Activated naive CD4-positive, alpha-beta T cell (primary cell): ENCODE data around the gene CCDC93.

Experiments used
- DNase-seq, 4 experiments: peaks; one replicate each; lab custom pipeline; 2025; lab: John Stamatoyannopoulos, UW

The CCDC93 gene, protein sequence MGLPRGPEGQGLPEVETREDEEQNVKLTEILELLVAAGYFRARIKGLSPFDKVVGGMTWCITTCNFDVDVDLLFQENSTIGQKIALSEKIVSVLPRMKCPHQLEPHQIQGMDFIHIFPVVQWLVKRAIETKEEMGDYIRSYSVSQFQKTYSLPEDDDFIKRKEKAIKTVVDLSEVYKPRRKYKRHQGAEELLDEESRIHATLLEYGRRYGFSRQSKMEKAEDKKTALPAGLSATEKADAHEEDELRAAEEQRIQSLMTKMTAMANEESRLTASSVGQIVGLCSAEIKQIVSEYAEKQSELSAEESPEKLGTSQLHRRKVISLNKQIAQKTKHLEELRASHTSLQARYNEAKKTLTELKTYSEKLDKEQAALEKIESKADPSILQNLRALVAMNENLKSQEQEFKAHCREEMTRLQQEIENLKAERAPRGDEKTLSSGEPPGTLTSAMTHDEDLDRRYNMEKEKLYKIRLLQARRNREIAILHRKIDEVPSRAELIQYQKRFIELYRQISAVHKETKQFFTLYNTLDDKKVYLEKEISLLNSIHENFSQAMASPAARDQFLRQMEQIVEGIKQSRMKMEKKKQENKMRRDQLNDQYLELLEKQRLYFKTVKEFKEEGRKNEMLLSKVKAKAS

DNA sequence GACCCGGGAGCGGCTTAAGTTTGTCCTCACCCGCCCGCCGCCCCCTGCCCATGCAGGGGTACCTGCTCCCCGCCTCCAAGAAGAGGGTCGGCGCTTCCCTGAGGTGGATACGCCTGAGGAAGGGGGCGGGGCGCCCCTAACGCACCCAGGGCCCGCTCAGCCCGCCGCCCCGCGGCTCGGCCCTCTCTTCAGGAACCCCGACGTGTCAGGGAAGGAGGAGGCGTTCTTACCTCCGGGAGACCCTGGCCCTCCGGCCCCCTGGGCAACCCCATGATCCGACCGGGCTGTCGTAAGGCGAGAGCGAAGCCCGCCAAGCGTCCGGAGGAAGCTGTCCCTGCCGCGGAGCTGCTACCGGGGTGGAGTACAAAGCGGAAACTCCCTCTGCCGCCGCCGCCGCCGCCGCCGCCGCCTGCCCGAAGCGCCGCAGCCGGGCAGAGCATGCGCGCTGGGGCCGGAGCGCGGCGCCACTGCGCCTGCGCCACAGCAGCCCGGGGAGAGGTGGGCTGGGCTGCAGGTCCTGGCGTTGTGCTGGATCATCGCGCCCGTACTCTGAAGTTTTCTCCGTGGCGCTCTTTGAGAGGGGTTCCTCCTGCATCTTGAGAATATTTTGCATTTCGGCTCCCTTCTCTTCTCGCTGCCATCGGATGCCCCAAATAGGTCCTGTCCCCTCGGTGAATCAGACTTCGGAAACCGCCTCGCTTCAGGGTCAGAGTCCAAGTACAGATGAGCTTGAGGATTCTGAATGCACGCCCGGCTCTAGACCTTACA lies at the start of gene CCDC93:
TSS of gene CCDC93 (minus strand) at position 347 of the 768 bp plus-strand sequence. CDS start at position 272, 75 bp downstream.
- DNase-seq = peak; percentile 61 to 87 (median 70)

DNA sequence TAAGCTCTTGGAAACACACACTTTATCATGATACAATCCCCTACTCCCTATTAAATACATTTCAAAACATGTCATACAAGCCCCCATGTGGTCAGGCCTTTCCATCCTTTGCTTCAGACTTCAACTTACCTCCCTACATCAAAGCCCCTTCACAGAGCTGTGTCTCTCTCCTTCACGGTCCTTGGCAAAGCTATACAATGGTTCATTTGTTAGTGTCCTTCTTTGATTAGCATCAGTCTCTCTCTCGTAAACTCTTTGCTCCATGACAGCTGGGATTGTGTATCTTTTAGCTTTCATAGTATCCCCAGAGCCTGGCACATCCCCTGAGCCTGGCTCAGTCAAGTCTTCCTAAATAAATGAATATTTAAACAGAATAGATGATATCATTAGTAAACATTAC lies 48.8 kb upstream of the CCDC93 start:
- no peak for DNase-seq

DNA sequence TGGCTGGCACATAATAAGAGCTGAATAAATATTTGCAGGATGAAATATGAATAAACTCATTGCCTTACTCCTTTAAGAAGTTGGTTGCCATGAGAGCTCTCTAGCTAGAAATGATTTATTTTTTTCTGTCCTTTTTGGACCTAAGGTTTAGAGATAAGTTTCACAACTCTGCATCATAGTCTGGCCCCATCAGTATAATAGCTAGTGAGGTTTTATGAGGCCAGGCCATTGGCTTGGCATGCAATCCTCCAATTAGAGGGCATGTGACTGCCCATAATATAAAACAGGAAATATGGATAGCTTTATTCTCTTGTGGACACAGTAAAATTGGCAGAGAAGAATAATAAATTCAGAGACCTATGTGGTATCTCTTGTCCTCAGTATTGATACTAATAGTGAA lies 48.2 kb upstream of the CCDC93 start:
- no peak for DNase-seq

DNA sequence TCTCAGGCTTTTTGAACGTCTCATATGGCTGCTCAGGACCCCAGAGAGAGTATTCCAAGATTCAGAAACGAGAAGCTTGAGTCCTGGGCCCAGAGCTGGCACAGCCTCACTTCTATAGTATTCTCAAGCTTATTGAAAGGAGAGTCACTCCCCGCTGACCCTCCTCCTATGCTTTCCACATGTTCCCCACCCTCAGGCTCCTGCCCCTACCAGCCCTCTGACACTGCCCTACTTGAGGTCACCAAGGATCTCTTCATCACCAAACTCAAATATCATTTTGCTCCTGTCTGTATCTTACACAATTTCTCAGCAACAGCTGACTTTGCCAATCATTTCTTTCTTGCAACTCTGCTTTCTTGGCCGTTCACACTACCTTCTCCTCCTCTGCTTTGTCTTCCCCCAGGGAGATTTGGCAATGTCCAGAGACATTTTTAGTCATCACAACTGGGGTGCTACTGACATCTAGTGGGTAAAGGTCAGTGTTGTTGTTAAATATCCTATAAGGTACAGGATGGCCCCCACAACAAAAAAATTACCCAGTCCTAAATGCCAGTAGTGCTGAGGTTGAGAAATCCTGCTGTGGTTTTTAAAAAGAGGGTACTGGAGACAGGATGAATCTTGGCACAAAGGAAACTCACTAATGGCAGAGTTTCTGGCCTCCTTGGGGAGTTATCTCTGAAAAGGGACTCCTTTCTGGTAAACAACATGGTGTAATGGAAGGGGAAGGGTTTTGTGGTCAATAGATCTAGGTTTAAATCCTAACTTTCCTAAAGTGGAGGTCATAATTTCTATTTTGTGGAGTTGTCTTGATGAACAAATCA lies 47.5 kb upstream of the CCDC93 start:
- DNase-seq = no peak

DNA sequence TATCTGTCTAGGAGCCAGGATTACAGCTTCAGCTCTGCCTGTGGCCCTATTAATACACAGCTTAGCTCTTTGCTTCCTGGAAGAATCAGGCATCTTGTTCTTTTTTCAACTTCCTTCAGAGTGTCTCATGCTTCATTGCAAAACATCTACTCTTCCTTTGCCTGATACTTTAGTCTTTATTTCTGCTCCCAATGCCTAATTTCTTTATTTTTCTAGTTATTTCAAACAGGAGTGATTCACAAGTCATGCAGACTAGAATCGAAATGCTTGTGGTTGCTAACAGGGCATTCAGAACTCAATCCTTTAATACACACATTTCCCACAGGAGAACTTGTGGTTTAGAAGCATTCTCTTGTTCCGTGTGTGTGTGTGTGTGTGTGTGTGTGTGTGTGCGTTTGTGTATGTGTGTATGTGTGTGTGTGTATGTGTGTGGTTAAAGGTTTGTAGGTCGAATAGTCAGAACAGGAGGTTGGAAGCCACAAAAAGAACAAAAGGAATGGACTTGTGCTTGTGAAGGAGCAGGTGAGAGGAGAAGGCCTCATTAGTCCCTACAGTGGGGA lies 46.1 kb upstream of the CCDC93 start:
- no peak for DNase-seq

DNA sequence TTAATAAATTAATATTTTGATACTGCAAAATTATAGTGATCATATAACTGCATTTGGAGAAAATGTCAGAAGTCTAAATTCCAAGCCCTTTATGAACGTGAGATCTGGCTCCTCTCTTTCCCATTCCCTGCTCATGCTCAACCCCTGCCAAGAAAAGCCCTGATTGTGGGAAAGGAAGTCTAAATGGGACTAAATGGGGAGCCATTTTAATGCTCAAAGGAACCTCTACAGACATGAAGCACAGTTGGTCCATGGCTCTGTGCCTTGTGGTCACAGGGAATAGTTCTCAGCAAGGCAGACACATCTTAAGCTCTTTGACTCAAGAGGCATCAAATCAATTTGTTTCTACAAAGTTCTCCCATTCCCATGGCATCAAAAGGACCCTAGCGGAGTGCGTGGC lies 45.1 kb upstream of the CCDC93 start:
- no peak for DNase-seq

DNA sequence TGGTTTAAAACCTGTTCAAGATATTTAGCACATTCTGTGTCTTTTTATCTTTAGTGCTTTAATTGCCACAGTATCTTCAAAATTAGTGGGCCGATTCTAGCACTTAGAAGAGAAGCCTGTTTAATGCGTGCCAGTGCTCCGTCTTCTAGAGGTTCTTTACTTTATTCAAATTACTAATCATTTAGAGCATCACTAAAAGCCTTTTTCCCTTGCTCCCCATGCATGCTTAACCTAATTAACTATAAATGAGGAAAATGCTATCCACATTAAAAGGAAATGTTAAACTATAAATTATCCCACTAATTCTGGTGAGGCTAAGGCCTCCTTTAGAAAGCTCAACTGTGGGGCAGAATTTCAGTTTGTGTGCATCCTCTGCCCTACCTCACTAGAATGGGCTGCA lies 42.9 kb upstream of the CCDC93 start:
- DNase-seq = no peak

DNA sequence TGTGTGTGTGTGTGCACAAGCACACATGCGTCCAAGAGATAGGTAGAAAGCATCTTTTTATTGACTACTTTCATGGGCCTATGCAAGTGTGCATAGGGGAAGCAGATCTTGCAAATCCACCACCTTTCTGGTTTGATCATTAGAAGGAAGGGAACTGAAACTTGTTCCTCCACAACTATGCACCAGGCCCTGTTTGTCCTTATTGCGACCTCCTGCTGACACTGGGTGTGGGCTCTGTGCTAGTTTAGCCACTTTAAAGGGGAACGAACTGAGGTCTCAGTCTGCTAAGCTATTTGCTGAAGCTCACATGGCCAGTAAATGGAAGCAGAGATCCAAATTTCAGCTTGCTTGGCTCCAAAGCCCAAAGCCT lies 42.3 kb upstream of the CCDC93 start:
- DNase-seq = no peak

DNA sequence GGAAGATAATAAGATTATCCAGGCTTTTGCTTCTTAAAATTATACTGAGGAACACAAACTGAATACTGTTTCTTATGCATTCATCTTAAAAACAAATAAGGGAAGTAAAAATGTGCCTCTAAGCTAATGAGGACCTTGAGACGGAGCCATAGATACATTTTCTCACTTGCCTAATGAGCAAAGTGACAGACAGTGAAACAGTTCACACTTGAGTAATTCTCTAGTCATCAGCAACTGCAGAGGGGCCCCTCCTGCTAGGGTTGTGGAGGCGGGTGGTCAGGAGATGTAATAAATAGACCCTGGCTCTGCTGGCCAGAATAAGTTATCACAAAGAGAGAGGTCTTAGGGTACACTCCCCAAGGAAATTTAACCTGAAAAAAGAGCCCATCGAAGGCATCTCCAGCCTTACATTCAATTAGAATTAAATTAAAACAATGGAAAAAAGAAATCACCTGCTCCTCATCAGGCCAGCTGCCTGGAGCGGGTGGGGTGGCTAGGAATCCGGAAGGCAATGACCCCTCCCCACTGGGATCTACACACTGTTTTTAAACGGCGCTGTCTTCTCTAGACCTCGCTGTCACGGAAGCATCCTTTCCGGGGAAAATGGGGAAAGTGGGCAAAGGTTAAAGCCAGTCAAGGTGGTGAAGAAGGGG lies 41.8 kb upstream of the CCDC93 start:
- DNase-seq = no peak

DNA sequence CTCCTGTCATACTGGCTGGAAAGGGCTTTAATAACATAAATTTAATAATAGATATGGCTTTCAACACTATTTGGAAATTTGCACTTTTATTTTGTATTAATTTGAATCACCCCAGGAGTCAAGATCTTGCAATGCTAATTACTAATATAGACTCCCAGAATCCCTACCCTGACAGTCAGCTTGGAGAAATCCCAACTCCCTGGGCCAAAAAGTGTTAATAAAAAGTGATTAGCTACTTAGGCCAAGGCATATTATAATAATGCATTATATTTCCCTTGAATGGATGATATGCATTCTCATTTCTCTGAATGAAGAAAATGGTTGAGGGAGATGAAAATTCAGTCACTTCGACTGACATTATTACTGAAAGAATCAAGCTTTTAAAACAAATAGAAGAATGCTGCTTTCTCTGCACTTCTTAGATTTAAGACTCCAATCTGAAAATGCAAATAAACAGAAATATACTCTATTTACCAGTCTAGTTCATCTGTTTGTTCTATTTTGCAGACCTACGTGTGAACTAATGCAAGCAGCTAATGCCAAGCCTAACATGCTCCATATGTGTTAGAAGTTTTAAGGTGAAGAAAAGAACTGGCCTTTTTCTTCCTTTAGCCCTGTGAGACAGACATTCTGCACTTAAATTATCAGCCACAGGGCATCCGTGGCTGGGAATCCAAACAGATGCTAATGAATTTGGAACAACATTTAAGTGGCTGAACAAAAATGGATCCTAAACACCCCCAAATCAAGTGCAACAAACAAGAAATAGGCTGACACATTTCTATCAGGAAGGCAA lies 40.5 kb upstream of the CCDC93 start:
- DNase-seq = no peak

DNA sequence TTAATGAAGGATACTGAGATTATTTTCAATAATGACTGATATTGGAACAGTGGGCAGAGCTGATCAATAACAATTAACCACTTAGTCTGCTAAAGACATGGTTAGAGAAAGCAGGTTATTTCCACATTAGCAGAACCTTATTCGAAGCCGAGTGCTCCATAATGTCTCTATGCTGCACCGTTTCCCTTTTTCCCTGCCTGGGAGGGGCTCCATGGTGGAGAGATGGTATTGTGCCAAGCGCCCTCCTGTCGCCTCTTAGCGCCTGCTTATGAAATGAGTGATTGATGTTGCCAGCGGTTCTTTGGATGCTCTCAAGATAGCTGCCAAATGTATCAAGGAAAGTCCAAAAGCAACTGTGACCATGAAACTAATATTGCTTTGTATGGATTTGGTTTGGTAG lies 39.8 kb upstream of the CCDC93 start:
- DNase-seq = no peak

DNA sequence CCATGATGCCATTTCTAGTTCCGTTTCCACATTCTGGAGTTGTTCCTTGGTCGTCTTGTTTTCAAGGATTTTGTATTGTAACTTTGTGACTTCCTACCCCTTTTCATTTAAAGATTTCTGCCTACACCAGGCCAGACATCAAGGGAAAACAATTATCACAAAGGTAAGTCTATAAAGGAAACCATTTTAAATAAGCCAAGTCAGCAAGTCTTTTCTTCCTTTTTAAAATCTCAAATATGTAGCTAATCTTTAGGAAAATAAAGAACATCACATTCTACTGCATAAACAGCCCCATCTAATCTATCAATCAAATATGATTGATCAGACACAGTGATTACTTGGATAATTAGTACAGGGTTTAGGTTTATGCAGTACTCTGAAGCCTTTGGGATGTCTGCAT lies 38.6 kb upstream of the CCDC93 start:
- no peak for DNase-seq

DNA sequence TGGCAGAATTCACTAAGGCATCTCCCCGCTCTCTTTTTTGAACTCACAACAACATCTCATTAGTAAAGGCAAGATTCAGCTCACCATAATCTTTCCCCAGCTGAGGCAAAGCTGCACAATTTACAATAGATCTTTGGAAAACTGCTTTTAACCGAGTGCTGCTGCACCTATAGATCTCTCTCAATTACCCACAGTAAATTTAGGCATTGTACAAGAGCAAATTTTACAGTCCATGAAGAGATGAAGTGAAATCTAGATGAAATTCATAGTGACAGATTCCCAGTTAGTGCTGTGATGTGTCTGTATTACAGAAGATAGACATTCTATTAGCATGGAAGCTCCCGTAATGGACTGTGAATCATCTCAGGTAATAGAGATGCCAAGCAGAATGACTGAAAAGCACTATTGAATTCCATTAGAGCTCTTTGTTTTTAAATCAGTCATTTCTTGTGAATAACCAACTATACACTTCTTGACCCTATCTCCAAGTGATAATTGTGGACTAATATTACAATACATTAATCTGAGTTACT lies 38.0 kb upstream of the CCDC93 start:
- DNase-seq = no peak

DNA sequence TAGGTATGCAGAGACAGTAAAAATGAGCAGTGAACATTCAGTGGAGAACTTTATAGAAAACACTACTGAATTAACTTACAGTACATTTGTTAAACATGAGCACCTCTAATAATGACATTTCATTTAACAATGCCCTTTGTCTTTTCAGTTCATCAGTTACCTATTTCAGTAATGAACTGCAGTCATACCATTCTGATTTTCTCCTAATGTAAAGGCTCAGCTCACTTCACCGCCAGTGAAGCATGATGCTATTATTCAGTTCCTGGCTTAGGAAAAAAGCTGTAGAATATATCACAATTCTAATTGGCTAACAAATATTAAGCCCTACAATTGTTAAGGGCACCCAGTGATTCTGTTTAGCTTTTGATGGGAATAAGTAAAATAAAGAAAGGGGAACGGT lies 37.1 kb upstream of the CCDC93 start:
- no peak for DNase-seq

DNA sequence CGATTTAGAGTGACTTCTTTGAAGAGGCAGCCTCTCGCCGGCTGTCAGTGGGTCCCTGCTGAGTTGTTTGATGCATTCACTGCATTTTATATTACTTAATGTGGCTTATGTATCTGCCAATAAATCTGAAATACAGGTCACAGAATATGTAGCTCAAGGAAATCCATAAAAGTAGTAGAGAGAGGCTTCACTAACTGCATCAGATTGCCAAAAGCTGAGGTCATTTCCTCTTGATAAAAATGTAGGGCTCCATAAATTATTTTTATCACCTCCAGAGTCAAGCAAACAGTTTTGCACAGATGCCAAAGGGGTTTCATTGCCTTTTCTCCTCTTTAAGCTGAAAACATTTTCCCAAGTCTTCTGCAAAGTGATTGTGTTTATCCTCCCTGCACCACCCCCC lies 36.5 kb upstream of the CCDC93 start:
- DNase-seq = no peak

DNA sequence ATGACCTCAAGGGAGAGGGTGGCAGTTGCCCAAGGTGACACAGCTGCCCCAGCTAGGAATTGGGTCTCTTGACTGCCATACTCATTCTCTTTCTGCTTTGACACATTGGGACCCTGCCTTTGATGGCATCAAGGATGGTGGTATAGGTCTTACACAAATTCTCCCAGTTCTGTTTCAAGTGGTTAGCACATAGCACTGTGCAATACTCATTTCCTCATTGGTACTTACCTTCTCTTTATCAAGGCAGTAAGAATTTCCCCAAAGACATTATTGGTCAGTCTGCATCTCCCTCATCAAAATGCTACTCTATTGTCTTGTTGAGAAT lies 35.9 kb upstream of the CCDC93 start:
- no peak for DNase-seq

DNA sequence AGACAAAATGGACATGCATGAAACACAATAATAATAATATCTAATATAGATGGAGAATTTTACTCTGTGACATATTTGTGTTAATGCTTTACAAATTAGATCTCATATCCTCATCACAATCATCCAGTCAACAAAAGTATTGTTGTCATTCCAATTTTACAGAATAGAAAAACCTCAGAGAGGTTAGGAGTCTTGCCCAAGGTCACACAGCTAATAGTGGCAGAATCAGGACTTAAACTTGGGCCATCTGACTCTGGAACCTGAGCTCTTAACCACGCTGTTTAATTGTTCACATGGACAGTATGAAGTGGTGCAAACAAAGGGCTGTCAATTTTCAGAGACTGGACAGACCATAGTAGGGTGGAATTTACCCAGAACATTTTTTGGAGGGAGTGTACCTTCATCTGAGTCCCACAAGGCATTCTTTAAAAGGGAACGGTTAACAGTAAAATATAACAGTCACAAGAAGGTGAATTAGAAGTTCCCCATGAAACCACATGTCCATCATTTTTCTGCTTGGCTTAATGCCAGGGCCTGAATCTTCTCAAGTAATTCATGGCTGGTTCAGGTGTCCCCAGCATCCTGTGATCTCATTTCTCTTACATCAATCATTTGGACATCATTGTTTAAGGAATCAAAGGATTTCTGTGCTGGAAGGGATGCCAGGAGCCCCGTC lies 35.4 kb upstream of the CCDC93 start:
- no peak for DNase-seq

DNA sequence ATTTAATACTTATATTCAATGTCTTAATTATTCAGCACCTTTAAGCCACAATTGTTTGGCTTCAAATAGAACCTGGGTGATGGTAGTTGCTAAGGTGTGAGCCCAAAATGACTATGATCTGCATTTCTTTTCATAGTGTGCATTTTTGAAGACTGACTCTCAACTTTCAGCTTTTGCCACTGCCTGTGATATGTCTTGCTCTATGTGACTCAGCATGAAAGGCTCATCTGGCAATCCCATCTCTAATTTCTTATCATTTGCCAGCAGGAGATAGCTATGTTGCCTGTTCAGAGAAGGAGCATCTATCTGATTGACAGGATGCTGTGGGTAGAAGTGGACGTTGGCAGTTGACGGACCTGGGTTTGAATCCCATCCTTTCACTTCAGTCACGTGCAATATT lies 34.5 kb upstream of the CCDC93 start:
- DNase-seq = no peak

DNA sequence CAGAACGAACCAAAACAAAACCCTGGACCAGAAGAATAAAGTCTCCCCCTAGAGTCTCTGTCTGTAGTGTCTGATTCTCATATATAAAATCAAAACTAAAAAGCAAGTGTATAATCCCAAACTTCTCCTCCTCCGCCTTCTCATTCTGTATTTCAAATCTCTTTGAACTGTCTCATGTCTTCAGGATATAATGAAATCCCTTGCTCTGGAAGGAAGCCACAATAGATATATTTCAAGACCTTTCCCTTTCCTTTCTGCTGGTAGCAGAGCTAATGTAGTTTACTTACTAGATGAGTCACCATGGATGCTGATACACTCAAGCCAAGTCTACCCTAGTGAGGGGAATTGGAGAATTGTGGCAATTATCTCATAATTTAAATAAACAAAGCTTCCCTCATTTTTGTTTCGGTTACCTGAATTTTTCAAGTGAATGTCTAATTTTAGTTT lies 33.5 kb upstream of the CCDC93 start:
- no peak for DNase-seq
